Right renal cortex interstitium (tissue), 3 donors: ENCODE data around the gene XAB2. TPM values are rescaled to one million over a fixed set of nuclear protein-coding genes. Genes with fewer than 3 reads are reported as not detected.
"Not testable (repeated sequence)": the region's sequence is repeated elsewhere in the genome, so short reads cannot be mapped to it uniquely, and the experiment has no call there.

ENCODE experiments used
- DNase-seq, 3 donors: peaks; one replicate each; pipeline ENCODE4 v3.0.0-alpha.2; 2013; ENCODE audit warnings: low read depth in 3 of 3, low spot score in 2 of 3
- polyA plus RNA-seq, 3 donors: library from polyadenylated mRNA; unstranded; fragments of 120-200 nt; gene quantifications; one replicate each; pipeline ENCODE4 v1.2.1, GENCODE V29; 2013; ENCODE audit not compliant: insufficient read length in 3 of 3

Gene XAB2
- polyA plus RNA-seq, 3 donors = 30.3 to 35.7 (median 30.9) TPM

DNA sequence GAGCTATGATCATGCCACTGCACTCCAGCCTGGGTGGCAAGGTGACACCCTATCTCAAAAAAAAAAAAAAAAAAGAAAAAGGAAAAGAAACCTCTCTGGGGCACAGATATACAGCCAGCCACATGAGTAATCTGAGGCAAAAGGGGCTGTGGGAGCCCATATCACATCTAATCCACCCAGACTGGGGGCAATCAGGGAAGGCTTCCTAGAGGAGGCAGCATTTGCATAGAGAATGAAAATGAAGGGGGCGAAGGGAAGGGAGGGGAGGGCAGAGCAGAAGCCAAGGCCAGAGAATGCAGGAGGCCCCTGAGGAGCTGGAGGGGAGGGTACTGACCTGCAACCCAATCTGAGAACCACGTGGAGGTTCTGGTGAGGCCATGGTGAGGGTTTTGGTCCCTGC, 20.8 kb upstream of the XAB2 start:
- no peak for DNase-seq

- DNase-seq = no peak
These were observed 19.1 kb upstream of the XAB2 start for GRCh38 chr19:7648265-7649014.

DNA sequence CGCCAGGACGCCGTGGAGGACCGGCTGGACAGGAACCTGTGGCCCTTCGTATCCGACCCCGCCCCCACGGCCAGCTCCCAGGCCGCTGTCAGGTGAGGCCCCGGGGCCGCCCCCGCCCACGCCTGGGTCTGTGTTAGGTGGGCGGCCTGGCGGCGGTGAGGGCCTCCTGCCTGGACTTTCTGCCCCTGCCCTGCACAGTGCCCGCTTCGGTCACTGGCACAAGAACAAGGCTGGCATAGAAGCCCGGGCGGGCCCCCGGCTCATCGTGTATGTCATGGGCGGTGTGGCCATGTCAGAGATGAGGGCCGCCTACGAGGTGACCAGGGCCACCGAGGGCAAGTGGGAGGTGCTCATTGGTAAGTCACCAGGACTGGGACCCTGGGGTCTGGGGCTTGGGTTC, 17.8 kb upstream of the XAB2 start:
- DNase-seq = no peak

- no peak for DNase-seq
These were observed 17.0 kb upstream of the XAB2 start for GRCh38 chr19:7646426-7646700.

DNA sequence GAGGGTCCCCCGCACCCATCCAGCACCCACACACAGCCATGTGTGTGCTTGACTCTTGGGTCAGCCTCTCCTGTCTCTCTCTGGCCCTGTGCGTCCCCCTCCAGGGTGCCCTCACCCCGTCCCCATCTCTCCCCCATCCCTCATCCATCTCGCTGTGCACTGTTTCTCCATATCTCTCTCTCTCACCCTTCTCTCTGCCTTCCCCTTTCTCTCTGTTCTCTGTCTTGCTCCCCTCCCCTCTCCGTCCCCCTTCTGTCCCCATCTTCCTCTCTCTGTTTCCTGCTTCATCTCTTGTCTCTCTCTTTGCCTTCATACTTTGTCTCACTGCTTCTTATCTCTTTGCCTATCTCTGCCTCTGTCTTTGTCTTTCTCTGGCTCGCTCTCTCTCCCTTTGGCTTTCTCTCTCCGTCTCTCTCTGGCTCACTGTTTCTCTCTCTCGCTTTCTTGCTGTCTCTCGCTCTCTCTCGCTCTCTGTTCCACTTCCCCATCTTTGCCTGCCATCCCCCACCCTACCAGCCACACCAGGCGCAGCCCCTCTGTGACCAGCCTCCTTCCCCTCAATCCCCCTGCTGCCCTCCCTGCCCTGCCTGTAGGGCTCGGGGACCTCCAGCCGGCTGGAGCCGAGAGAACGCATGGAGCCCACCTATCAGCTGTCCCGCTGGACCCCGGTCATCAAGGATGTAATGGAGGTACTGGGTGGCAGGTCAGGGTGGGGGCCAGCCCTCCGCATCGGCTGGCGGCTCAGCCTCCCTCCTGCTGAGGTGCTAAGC, 16.5 kb upstream of the XAB2 start:
- no peak for DNase-seq

DNA sequence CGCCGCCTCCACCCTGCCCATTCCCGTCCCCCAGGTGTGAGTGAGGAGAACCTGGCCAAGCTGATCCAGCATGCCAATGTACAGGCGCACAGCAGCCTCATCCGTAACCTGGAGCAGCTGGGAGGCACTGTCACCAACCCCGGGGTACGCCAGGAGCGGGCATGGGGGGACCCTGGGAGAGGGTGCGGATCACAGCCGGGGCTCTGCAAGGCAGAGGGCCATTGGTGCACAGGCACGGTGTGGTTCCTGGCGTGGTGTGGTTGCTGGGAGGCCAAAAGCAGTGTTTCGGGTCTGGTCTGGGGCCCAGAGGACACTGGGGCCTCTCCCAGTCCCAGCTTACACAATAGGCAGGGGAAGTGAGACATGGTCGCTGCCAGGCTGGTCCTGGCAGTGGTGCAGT, 15.8 kb upstream of the XAB2 start:
- no peak for DNase-seq

DNA sequence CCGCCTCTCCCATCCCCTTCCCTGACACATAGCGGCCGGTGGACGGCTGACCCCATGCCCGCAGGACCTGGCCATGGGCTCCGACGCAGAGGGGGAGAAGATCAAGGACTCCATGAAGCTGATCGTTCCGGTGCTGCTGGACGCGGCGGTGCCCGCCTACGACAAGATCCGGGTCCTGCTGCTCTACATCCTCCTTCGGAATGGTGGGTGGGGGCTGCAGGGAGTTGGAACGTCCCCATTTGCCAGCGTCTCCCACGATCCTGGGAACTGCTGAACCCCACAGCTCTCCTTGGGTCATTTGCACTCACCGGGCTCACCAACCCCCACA, 15.2 kb upstream of the XAB2 start:
- no peak for DNase-seq

DNA sequence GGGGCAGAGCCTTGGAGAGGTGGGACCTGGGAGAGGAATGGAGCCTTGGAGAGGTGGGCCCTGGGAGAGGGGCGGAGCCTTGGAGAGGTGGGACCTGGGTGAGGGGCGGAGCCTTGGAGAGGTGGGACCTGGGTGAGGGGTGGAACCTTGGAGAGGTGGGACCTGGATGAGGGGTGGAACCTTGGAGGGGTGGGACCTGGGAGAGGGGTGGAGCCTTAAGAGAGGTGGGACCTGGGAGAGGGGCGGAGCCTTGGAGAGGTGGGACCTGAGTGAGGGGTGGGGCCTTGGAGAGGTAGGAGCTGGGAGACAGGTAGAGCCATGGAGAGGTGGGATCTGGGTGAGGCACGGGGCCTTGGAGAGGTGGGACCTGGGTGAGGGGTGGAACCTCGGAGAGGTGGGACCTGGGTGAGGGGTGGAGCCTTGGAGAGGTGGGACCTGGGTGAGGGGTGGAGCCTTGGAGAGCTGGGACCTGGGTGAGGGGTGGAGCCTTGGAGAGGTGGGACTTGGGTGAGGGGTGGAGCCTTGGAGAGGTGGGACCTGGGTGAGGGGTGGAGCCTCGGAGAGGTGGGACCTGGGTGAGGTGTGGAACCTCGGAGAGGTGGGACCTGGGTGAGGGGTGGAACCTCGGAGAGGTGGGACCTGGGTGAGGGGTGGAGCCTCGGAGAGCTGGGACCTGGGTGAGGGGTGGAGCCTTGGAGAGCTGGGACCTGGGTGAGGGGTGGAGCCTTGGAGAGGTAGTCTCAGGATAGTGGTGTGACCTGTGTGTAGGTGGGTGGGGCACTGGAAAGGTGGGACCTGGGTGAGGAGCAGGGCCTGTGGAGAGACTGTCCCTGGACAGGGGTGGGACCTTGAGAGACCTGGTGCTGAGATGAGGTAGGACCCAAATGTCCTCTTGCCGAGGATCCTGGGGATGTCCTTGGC, 14.5 kb upstream of the XAB2 start:
- DNase-seq = not testable (repeated sequence)

- no peak for DNase-seq
These were observed 13.7 kb upstream of the XAB2 start for GRCh38 chr19:7643031-7643415.

GRCh38 chr19:7642295-7643030, 13.1 kb upstream of the XAB2 start:
- DNase-seq = no peak

DNA sequence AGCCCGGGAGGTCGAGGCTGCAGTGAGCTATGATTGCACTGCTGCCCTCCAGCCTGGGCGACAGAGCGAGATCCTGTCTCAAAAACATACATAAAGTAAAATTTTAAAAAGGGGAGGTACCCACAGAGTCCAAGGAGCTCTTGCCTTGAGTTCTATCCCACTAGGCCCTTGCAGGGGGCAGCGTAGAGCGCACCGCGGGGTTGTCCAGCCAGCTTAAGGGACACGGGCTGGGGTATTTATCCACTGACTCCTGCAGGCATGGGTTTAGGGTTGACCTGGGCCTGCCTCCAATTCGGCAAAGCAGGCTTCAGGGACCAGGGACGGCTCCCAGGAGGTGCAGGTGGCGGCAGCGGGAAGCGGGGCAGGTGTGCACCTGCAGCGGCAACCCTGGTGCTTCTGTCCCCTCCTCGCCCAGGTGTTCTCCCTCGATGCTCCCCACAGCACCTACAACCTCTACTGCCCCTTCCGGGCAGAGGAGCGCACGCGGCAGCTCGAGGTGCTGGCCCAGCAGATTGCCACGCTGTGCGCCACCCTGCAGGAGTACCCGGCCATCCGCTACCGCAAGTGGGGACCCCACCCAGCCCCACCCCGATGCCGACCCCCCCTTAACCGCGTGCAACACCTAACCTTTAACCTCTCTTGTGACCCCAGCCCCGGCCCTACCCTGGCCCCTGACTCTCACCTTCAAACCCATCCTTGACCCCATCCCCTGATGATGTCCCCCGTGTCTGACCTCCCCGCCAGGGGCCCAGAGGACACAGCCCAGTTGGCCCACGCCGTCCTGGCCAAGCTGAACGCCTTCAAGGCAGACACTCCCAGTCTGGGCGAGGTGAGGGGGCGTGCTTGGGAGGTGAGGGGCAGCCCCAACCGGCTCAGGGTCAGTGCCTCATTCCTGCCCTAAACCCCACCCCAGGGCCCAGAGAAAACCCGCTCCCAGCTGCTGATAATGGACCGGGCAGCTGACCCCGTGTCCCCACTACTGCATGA, 12.2 kb upstream of the XAB2 start:
- DNase-seq = no peak

DNA sequence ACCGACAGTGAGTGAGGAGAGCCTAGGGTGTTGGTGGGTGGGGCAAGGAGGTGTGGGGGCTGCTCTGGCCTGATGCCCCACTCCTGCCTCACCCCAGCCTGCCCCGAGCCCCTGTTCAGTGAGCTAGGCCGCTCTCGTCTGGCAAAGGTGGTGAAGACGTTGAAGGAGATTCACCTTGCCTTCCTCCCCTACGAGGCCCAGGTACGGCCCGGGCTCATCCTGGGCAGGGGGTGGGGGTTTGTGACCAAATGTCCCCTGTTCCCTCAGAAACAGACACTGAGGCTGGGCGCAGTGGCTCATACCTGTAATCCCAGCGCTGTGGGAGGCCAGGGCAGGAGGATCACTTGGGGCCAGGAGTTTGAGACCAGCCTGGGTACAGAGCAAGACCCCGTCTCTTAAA, 11.5 kb upstream of the XAB2 start:
- no peak for DNase-seq

DNA sequence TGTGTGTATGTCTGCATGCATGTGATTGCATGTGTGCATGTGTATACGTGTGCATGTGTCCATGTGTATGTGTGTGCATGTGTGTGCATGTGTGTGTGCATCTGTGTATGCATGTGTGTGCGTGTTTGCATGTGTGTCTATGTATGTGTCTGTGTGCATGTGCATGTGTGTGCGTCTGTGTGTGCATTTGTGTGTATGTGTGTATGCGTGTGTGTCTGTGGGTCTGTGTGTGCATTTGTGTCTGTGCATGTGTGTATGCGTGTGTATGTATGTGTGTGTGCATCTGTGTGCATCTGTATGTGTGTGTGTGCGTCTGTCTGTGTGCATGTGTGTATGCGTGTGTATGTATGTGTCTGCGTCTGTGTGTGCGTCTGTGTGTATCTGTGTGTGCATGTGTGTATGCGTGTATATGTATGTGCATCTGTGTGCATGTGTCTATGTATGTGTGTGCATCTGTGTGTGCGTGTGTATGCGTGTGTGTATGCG, 10.6 kb upstream of the XAB2 start:
- DNase-seq = no peak

GRCh38 chr19:7638802-7639465, 9.6 kb upstream of the XAB2 start:
- no peak for DNase-seq

GRCh38 chr19:7637374-7638256, 8.3 kb upstream of the XAB2 start:
- no peak for DNase-seq

GRCh38 chr19:7636691-7637373, 7.5 kb upstream of the XAB2 start, which contains the start of gene STXBP2:
TSS of gene STXBP2 (plus strand) at chr19:7637110. CDS start at chr19:7637150, 40 bp downstream.
- peak in 2 of 3 donors; percentile 32 to 48 for DNase-seq

GRCh38 chr19:7636317-7636690, 7.0 kb upstream of the XAB2 start:
- DNase-seq = no peak
